ENCODE data around the gene ADAM10.

Gene ADAM10

GRCh38 chr15:58738046-58738707 is 11.3 kb downstream of the ADAM10 start:
- H3F3A ChIP-seq (ENCODE audit: insufficient read depth, low read length): no peaks in the 10 kb centered on the region
- H3K4me2 ChIP-seq (ENCODE audit: low read length): no peak overlapping the region
- TF ChIP-seq EZH2 (IDR thresholded peaks at IDR 0.05; ENCODE audit: borderline replicate concordance, low read length): no peak
- H3K9me3 ChIP-seq (ENCODE audit: low read length): no peaks in the 10 kb centered on the region
- H3K79me2 ChIP-seq (ENCODE audit: insufficient read depth, low read length): peaks cover 99% of the 10 kb centered on the region
- no peaks in the 10 kb centered on the region for H3K27me3 ChIP-seq (ENCODE audit: insufficient read depth, low read length)
- H3K4me3 ChIP-seq (ENCODE audit: low read depth, low read length, poor library complexity, severe bottlenecking): no peak overlapping the region
- H3K4me1 ChIP-seq (ENCODE audit: insufficient read depth, low read length, severe bottlenecking): peaks cover 35% of the 10 kb centered on the region
- H3K9me2 ChIP-seq (ENCODE audit: low read depth, low read length): no peaks in the 10 kb centered on the region
- H3K9ac ChIP-seq (ENCODE audit: low read length): no peak overlapping the region
- H2AFZ ChIP-seq (ENCODE audit: low read length): no peak overlapping the region
- H3K27ac ChIP-seq (ENCODE audit: low read depth, low read length, poor library complexity, severe bottlenecking): no peak overlapping the region
- H4K20me1 ChIP-seq (ENCODE audit: insufficient read depth, low read length): 0 out of 2 replicates have a peak, but pooled peaks cover 3% of the 10 kb centered on the region
- peaks cover 4% of the 10 kb centered on the region for H3K36me3 ChIP-seq (ENCODE audit: insufficient read depth, low read length)

- TF ChIP-seq CTCF (IDR thresholded peaks at IDR 0.05; ENCODE audit: low read length) (no peak), EZH2 (IDR thresholded peaks at IDR 0.05; ENCODE audit: borderline replicate concordance, low read length) (no peak)
- H3K4me3 ChIP-seq (ENCODE audit: low read depth, low read length, poor library complexity, severe bottlenecking): no peak overlapping the region
- no peaks in the 10 kb centered on the region for H3K27me3 ChIP-seq (ENCODE audit: insufficient read depth, low read length)
- H3K4me1 ChIP-seq (ENCODE audit: insufficient read depth, low read length, severe bottlenecking): peaks cover 27% of the 10 kb centered on the region
- H3K9me2 ChIP-seq (ENCODE audit: low read depth, low read length): no peaks in the 10 kb centered on the region
- no peaks in the 10 kb centered on the region for H3K9me3 ChIP-seq (ENCODE audit: low read length)
- no peak overlapping the region for H3K4me2 ChIP-seq (ENCODE audit: low read length)
- H4K20me1 ChIP-seq (ENCODE audit: insufficient read depth, low read length): 0 out of 2 replicates have a peak, but pooled peaks cover 3% of the 10 kb centered on the region
- H3K9ac ChIP-seq (ENCODE audit: low read length): no peak overlapping the region
- no peak overlapping the region for H2AFZ ChIP-seq (ENCODE audit: low read length)
- no peak overlapping the region for H3K27ac ChIP-seq (ENCODE audit: low read depth, low read length, poor library complexity, severe bottlenecking)
- H3K79me2 ChIP-seq (ENCODE audit: insufficient read depth, low read length): peaks cover 99% of the 10 kb centered on the region
- H3F3A ChIP-seq (ENCODE audit: insufficient read depth, low read length): no peaks in the 10 kb centered on the region
- H3K36me3 ChIP-seq (ENCODE audit: insufficient read depth, low read length): 0 out of 2 replicates have a peak, but pooled peaks cover under 1% of the 10 kb centered on the region
These were observed 12.2 kb downstream of the ADAM10 start for GRCh38 chr15:58737298-58737697.

GRCh38 chr15:58736018-58736643 is 13.4 kb downstream of the ADAM10 start:
- H3K79me2 ChIP-seq (ENCODE audit: insufficient read depth, low read length): peaks cover 99% of the 10 kb centered on the region
- H3K9ac ChIP-seq (ENCODE audit: low read length): no peak overlapping the region
- no peak overlapping the region for H3K27ac ChIP-seq (ENCODE audit: low read depth, low read length, poor library complexity, severe bottlenecking)
- H4K20me1 ChIP-seq (ENCODE audit: insufficient read depth, low read length): 0 out of 2 replicates have a peak, but pooled peaks cover 3% of the 10 kb centered on the region
- H3K4me2 ChIP-seq (ENCODE audit: low read length): no peak overlapping the region
- H2AFZ ChIP-seq (ENCODE audit: low read length): no peak overlapping the region
- H3K9me2 ChIP-seq (ENCODE audit: low read depth, low read length): no peaks in the 10 kb centered on the region
- H3K9me3 ChIP-seq (ENCODE audit: low read length): no peaks in the 10 kb centered on the region
- no peak overlapping the region for H3K4me3 ChIP-seq (ENCODE audit: low read depth, low read length, poor library complexity, severe bottlenecking)
- 0 out of 2 replicates have a peak, but pooled peaks cover 2% of the 10 kb centered on the region for H3F3A ChIP-seq (ENCODE audit: insufficient read depth, low read length)
- H3K36me3 ChIP-seq (ENCODE audit: insufficient read depth, low read length): peaks cover 8% of the 10 kb centered on the region; the same call in 1 of the 2 replicates
- peaks cover 35% of the 10 kb centered on the region for H3K4me1 ChIP-seq (ENCODE audit: insufficient read depth, low read length, severe bottlenecking)
- no peak for TF ChIP-seq CTCF (IDR thresholded peaks at IDR 0.05; ENCODE audit: low read length)
- TF ChIP-seq EZH2 (IDR thresholded peaks at IDR 0.05; ENCODE audit: borderline replicate concordance, low read length): no peak
- H3K27me3 ChIP-seq (ENCODE audit: insufficient read depth, low read length): no peaks in the 10 kb centered on the region

Data from OCI-LY1 (cell line).